Coronary artery (tissue), 2 donors: Measurements from ENCODE around the gene PTBP2.

Experiments used
- DNase-seq: peaks from one replicate; pipeline ENCODE4 v3.0.0-alpha.2; 2017; ENCODE audit warnings: low spot score
- H3K27ac ChIP-seq, 2 donors: fragments of 200-600 bp; sonication (generic); one replicate each; pipeline ENCODE4 v1.5.1; 2016 to 2019
- H3K4me3 ChIP-seq: fragments of 200-600 bp; sonication (generic); 2 replicates; pipeline ENCODE4 v1.5.1; 2016; ENCODE audit warnings: mild to moderate bottlenecking, moderate library complexity
- CTCF ChIP-seq: fragments of 200-600 bp; sonication (generic); IDR thresholded peaks from one replicate; pipeline ENCODE4 v1.5.1; 2019; ENCODE audit warnings: antibody characterized with exemption

PTBP2 gene

GRCh38 chr1:96815914-96816313, 94.3 kb downstream of the PTBP2 start:
- TF ChIP-seq CTCF, result no peak
- no peak overlapping the region for H3K27ac ChIP-seq
- no peak overlapping the region for H3K4me3 ChIP-seq
- DNase-seq, result no peak

GRCh38 chr1:96820107-96820506, 98.5 kb downstream of the PTBP2 start:
- TF ChIP-seq CTCF, result no peak
- H3K27ac ChIP-seq, result no peak overlapping the region
- no peak for DNase-seq
- H3K4me3 ChIP-seq, result no peak overlapping the region

- no peak for DNase-seq
- TF ChIP-seq CTCF, result no peak
- no peak overlapping the region for H3K27ac ChIP-seq
- H3K4me3 ChIP-seq, result no peak overlapping the region
Measured at GRCh38 chr1:96820671-96821070, 99.1 kb downstream of the PTBP2 start.

GRCh38 chr1:96825231-96825630, 103.6 kb downstream of the PTBP2 start:
- Histone ChIP-seq H3K4me3 (no peak overlapping the region), H3K27ac (no peak overlapping the region)
- TF ChIP-seq CTCF, result no peak
- no peak for DNase-seq

GRCh38 chr1:96825950-96826576, 104.5 kb downstream of the PTBP2 start:
- no peak overlapping the region for H3K27ac ChIP-seq
- no peak overlapping the region for H3K4me3 ChIP-seq
- TF ChIP-seq CTCF, result no peak
- DNase-seq, result no peak

GRCh38 chr1:96833376-96833775, 111.8 kb downstream of the PTBP2 start:
- Histone ChIP-seq H3K4me3 (no peak overlapping the region), H3K27ac (no peak overlapping the region)
- no peak for TF ChIP-seq CTCF
- DNase-seq, result no peak

GRCh38 chr1:96834986-96835385, 113.4 kb downstream of the PTBP2 start:
- TF ChIP-seq CTCF, result no peak

More at GRCh38 chr1:96834986-96835385, 113.4 kb downstream of the PTBP2 start:
- H3K4me3 ChIP-seq, result no peak overlapping the region
- DNase-seq, result no peak
- no peak overlapping the region for H3K27ac ChIP-seq
